BE2C (cell line): ENCODE measurements around the gene B4GALT2.

ENCODE experiments used
- DNase-seq: peaks from one replicate; pipeline ENCODE4 v3.0.0-alpha.2; 2020
- H3K27me3 ChIP-seq: fragments of 250-450 bp; sonication (Bioruptor Pico); 2 replicates; pipeline ENCODE4 v1.5.1; 2020; ENCODE audit warnings: mild to moderate bottlenecking
- H3K36me3 ChIP-seq: fragments of 250-450 bp; sonication (Bioruptor Pico); 2 replicates; pipeline ENCODE4 v1.5.1; 2020; ENCODE audit warnings: mild to moderate bottlenecking
- H3K4me1 ChIP-seq: fragments of 250-450 bp; sonication (Bioruptor Pico); 2 replicates; pipeline ENCODE4 v1.5.1; 2020
- H3K4me3 ChIP-seq: 2 replicates; pipeline ENCODE4 v1.5.1; 2011; ENCODE audit warnings: low read depth, low read length
- H3K9me3 ChIP-seq: fragments of 250-450 bp; sonication (Bioruptor Pico); 2 replicates; pipeline ENCODE4 v1.5.1; 2020
- TF ChIP-seq, protein P1 (sequence below): IDR thresholded peaks from 2 replicates; pipeline ENCODE4 v1.5.1; 2012; ENCODE audit warnings: mild to moderate bottlenecking, low read depth, low read length

B4GALT2 gene

DNA sequence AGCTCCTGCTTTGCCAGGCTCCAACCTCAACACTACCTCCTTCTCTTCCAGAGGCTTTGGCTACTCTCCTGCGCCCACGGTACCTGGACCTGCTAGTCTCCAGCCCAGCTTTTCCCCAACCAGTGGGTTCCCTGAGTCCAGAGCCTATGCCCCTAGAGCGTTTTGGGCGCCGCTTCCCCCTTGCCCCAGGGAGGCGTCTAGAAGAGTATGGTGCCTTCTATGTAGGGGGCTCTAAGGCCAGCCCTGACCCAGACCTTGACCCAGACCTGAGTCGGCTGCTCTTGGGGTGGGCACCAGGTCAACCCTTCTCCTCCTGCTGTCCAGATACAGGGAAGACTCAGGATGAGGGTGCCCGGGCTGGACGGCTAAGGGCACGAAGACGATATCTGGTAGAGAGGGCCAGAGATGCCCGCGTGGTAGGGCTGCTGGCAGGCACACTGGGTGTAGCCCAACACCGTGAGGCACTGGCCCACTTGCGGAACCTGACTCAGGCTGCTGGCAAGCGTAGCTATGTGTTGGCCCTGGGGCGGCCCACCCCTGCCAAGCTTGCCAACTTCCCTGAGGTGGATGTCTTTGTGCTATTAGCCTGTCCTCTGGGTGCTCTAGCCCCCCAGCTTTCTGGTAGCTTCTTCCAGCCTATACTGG, 7.6 kb upstream of the B4GALT2 start:
- H3K9me3 ChIP-seq: no peaks in the 10 kb centered on the region
- no peaks in the 10 kb centered on the region for H3K27me3 ChIP-seq
- H3K4me3 ChIP-seq: no peak overlapping the region
- TF ChIP-seq, protein P1, sequence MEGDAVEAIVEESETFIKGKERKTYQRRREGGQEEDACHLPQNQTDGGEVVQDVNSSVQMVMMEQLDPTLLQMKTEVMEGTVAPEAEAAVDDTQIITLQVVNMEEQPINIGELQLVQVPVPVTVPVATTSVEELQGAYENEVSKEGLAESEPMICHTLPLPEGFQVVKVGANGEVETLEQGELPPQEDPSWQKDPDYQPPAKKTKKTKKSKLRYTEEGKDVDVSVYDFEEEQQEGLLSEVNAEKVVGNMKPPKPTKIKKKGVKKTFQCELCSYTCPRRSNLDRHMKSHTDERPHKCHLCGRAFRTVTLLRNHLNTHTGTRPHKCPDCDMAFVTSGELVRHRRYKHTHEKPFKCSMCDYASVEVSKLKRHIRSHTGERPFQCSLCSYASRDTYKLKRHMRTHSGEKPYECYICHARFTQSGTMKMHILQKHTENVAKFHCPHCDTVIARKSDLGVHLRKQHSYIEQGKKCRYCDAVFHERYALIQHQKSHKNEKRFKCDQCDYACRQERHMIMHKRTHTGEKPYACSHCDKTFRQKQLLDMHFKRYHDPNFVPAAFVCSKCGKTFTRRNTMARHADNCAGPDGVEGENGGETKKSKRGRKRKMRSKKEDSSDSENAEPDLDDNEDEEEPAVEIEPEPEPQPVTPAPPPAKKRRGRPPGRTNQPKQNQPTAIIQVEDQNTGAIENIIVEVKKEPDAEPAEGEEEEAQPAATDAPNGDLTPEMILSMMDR: no peak
- H3K4me1 ChIP-seq: no peaks in the 10 kb centered on the region
- DNase-seq: no peak
- peaks cover 7% of the 10 kb centered on the region for H3K36me3 ChIP-seq

DNA sequence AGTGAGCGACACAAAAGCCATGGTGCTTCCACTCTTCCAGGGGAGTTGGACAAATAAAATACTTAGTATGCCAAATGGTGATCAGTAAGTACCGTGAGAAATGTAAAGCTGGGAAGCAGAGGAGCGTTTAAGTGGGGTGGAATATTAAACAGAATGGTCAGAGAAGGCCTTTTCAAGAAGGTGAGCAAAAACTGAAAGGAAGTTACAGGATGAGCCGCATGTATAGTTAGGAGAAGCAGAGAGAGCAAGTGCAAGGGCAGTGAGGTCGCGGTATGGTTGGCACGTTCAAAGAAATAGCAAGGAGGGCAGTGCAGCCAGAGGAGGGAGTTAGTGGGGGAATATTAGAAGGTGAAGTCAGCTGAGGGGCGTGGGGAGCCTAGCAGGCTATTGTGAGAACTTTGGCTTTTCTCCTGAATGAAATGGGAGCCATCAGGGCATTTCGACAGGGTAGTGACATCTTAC, 5.0 kb upstream of the B4GALT2 start:
- no peak for DNase-seq
- TF ChIP-seq, protein P1: no peak
- Histone ChIP-seq H3K36me3 (peaks cover 11% of the 10 kb centered on the region), H3K4me1 (no peaks in the 10 kb centered on the region), H3K4me3 (peak overlapping the region; percentile 80), H3K27me3 (no peaks in the 10 kb centered on the region), H3K9me3 (no peaks in the 10 kb centered on the region)

DNA sequence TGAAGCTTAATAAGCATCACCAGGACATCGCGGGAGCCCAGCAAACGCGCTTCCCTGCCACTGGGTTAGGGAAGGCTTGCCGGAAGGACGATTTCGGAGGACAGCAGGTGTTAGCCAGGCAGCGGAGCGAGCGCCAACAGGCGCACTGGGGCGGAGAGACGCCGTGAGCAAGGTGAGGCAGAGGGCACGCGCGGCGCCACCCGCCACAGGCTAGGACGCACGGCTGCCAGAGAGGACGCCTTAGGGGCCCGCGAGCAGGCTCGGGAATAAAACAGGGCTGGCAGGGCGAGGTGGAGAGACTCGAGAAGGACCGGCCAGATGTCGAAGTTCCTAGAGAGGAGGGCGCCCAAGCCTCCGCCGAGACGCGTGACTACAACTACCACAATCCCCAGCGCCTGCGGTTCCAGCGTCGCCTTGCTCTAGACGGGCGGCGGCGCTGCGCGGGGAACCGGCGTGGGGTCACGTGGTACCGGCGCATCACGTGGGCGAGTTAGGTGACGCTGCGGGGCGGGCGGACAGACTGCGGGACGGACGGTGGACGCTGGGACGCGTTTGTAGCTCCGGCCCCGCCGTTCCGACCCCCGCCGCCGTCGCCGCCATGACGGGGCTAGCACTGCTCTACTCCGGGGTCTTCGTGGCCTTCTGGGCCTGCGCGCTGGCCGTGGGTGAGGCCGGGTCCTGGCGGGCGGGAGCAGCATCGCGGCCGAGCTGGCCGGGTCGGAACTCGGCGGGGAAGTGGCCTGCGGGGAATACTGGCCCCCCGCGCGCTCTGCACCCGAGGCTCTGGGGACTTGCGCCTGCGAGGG, 4.4 kb upstream of the B4GALT2 start, which contains the start of gene ATP6V0B:
TSS of gene ATP6V0B (plus strand) at position 518 of the 806 bp plus-strand sequence. CDS start at position 599, 81 bp downstream.
- TF ChIP-seq, protein P1: no peak
- Histone ChIP-seq H3K9me3 (no peaks in the 10 kb centered on the region), H3K27me3 (no peaks in the 10 kb centered on the region), H3K4me1 (no peaks in the 10 kb centered on the region), H3K36me3 (peaks cover 11% of the 10 kb centered on the region), H3K4me3 (peak within 1 kb of the TSS; percentile 80)
- DNase-seq: peak; percentile 92

DNA sequence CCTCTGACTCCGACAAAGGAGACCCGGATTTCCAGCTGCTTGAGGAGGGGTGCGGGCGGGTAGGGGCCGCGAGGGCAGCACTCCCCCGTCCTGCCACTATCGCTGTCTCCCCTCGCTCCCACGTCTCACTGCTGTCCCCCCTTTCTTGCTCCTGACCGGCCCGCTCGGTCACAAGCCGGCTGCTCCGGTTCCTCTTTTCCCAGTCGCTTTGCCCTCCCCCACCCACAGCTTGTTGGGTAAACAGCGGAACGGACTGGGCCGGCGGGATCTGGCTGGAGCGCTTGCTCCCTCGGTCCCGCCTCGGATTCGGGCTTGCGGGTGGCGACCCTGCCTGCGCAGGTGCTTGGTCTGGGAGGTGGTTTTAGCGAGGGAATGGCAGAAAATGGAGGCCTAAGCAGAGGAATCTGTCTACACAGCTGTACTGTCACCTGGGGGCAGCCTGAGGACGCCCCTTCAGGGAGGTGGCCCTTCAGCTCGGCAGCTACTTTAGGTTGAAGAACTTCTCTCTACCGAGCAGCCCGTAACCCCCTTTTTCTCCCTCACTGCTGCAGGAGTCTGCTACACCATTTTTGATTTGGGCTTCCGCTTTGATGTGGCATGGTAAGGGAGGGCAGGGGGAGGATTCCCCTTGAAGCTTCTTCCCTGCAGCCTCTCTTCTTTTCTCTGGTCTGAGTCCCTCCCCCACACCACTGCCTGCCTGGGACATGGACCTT, 3.6 kb upstream of the B4GALT2 start:
- H3K36me3 ChIP-seq: peaks cover 11% of the 10 kb centered on the region
- H3K4me1 ChIP-seq: no peaks in the 10 kb centered on the region
- H3K27me3 ChIP-seq: no peaks in the 10 kb centered on the region
- TF ChIP-seq, protein P1: no peak
- H3K9me3 ChIP-seq: no peaks in the 10 kb centered on the region
- DNase-seq: no peak
- peak overlapping the region; percentile 80 for H3K4me3 ChIP-seq

DNA sequence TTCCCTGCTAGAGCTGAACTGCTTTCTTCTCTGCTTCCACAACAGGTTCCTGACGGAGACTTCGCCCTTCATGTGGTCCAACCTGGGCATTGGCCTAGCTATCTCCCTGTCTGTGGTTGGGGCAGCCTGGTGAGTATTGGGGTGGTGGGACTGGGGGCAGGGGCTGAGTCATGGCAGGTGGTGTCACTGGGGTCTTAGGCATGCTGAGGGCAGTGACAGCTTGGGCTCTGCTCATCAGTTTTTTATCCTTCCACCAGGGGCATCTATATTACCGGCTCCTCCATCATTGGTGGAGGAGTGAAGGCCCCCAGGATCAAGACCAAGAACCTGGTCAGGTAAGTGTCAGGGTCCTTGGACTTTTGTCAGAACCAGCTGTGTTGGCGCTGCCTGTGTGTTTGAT, 3.0 kb upstream of the B4GALT2 start:
- TF ChIP-seq, protein P1: no peak
- H3K4me3 ChIP-seq: peak overlapping the region; percentile 80
- no peaks in the 10 kb centered on the region for H3K9me3 ChIP-seq
- H3K27me3 ChIP-seq: no peaks in the 10 kb centered on the region
- DNase-seq: no peak
- H3K4me1 ChIP-seq: no peaks in the 10 kb centered on the region
- H3K36me3 ChIP-seq: peaks cover 11% of the 10 kb centered on the region
